Fibroblast of lung (primary cell): ENCODE results near the gene RBM33. TPM values are rescaled to one million over a fixed set of nuclear protein-coding genes. Genes with fewer than 3 reads are reported as not detected.

ENCODE experiments used
- DNase-seq, 2 donors: peaks; one replicate each; pipeline versions ENCODE4 v3.0.0 to v3.0.0-alpha.2; 2010; ENCODE audit warnings: low read depth in 2 of 2
- H2AFZ ChIP-seq: 2 replicates; pipeline ENCODE4 v1.5.1; 2012; ENCODE audit warnings: low read length, control low read depth, inconsistent platforms
- H3K27ac ChIP-seq: 2 replicates; pipeline ENCODE4 v1.5.1; 2011; ENCODE audit warnings: low read length, control low read depth; ENCODE audit not compliant: insufficient read depth
- H3K27me3 ChIP-seq: 2 replicates; pipeline ENCODE4 v1.5.1; 2011; ENCODE audit warnings: mild to moderate bottlenecking, low read length; ENCODE audit not compliant: control insufficient read depth, insufficient read depth
- H3K36me3 ChIP-seq: 2 replicates; pipeline ENCODE4 v1.5.1; 2011; ENCODE audit warnings: low read length; ENCODE audit not compliant: control insufficient read depth, insufficient read depth
- H3K4me1 ChIP-seq: 2 replicates; pipeline ENCODE4 v1.5.1; 2011; ENCODE audit warnings: low read length; ENCODE audit not compliant: control insufficient read depth, insufficient read depth; ENCODE audit errors: extremely low read depth
- H3K4me2 ChIP-seq: 2 replicates; pipeline ENCODE4 v1.5.1; 2011; ENCODE audit warnings: low read length, control low read depth; ENCODE audit not compliant: insufficient read depth; ENCODE audit errors: extremely low read depth
- H3K4me3 ChIP-seq, 4 experiments: fragments of 200-600 bp in 1 of 4; sonication (generic) in 1 of 4; replicated peaks in 1 of 4; 2 replicates each; pipeline ENCODE4 v1.5.1; 2011 to 2016; ENCODE audit warnings: low read length in 4 of 4, low read depth in 3 of 4, mild to moderate bottlenecking in 3 of 4, control low read depth in 2 of 4, inconsistent platforms in 1 of 4, mixed read lengths in 1 of 4; ENCODE audit not compliant: insufficient read depth in 1 of 4; ENCODE audit errors: control extremely low read depth in 1 of 4
- H3K79me2 ChIP-seq: 2 replicates; pipeline ENCODE4 v1.5.1; 2012; ENCODE audit warnings: mild to moderate bottlenecking, low read length, inconsistent platforms; ENCODE audit not compliant: control insufficient read depth, insufficient read depth
- H3K9ac ChIP-seq: 2 replicates; pipeline ENCODE4 v1.5.1; 2011; ENCODE audit warnings: mild to moderate bottlenecking, low read length, control low read depth; ENCODE audit not compliant: insufficient read depth
- H3K9me3 ChIP-seq: 2 replicates; pipeline ENCODE4 v1.5.1; 2012; ENCODE audit warnings: low read depth, low read length; ENCODE audit not compliant: control insufficient read depth, insufficient read depth
- H4K20me1 ChIP-seq: 2 replicates; pipeline ENCODE4 v1.5.1; 2011; ENCODE audit warnings: low read length; ENCODE audit not compliant: control insufficient read depth, insufficient read depth; ENCODE audit errors: extremely low read depth
- CTCF ChIP-seq, 2 donors: IDR thresholded peaks in 1 of 2; conservative IDR thresholded peaks in 1 of 2; 1 replicate in 1 of 2; 2 replicates in 1 of 2; pipeline ENCODE4 v1.5.1; 2011 to 2012; ENCODE audit warnings: low read length in 2 of 2, control low read depth in 1 of 2, inconsistent platforms in 1 of 2, low read depth in 1 of 2, mild to moderate bottlenecking in 1 of 2
- EZH2 ChIP-seq: IDR thresholded peaks from 2 replicates; pipeline ENCODE4 v1.5.1; 2012; ENCODE audit warnings: low read length, control low read depth, mild to moderate bottlenecking; ENCODE audit errors: missing control alignments
- polyA plus RNA-seq, 2 donors: library from polyadenylated mRNA; depleted of rRNA in 1 of 2; stranded (reverse) in 1 of 2; unstranded in 1 of 2; fragments of >200 nt; gene quantifications; 2 replicates each; pipeline ENCODE4 v1.2.1, GENCODE V29; 2011 to 2012; ENCODE audit warnings: missing spikeins in 1 of 2
- total RNA-seq: library from RNA; depleted of rRNA; stranded (reverse); fragments of >200 nt; gene quantifications from 2 replicates; pipeline ENCODE4 v1.2.1, GENCODE V29; 2014

The RBM33 gene
- total and polyA plus RNA-seq, 2 donors (not counting 1 experiment from before 2014, with no cell fraction given) = 6.9 to 33.2 TPM

DNA sequence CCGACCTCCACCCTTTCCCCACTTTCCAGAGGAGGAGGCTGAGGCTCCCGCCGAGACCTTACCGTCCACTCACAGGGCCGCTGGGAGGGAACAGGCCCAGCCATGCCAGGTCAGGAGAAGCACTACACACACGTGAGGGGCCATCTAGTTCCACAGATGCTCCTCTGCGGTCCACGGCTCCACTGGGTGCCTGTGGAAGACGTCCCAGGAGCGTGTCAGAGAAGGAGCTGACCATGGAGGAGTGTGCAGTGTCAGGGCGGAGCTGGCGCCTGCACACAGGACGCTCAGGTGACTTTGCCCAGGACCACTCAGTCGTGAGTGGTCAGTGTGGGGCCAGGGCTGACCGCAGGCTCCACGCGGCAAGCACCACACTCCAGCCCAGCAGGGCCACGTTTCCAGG, 175.8 kb downstream of the RBM33 start:
- no peaks in the 10 kb centered on the region for H3K36me3 ChIP-seq
- H3K27me3 ChIP-seq = no peaks in the 10 kb centered on the region
- H2AFZ ChIP-seq = no peak overlapping the region
- H3K4me1 ChIP-seq = no peaks in the 10 kb centered on the region
- H3K9ac ChIP-seq = no peak overlapping the region
- no peak for DNase-seq
- no peak overlapping the region for H3K27ac ChIP-seq
- H3K79me2 ChIP-seq = no peaks in the 10 kb centered on the region
- no peak overlapping the region for H3K4me2 ChIP-seq
- no peak overlapping the region for H3K4me3 ChIP-seq
- TF ChIP-seq EZH2 (no peak), CTCF (conservative IDR thresholded peaks at IDR 0.05 in 1 of 2, IDR thresholded peaks at IDR 0.05 in 1 of 2; ENCODE audit: low read depth in 1 of 2, low read length in 2 of 2) (no peak)
- H3K9me3 ChIP-seq = no peaks in the 10 kb centered on the region
- H4K20me1 ChIP-seq = no peaks in the 10 kb centered on the region

DNA sequence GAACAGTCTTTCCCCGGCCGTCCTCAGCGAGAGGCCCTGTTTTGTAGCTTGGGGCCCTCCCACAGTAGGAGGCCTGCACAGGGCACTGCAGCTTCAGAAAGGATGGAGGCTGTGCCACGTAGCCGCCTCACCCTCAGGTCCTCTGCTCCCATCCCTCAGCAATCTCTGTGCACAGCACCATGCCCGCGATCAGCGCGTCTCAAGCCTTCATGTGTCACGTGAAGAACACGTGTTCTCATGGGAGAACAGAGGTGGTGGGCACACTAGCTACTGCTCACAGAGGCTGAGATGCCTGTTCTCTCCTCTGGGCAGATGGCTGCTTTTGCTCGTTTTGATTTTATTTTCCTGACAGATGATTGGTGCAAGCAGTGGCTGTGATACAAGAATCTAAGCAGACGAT, 176.3 kb downstream of the RBM33 start:
- Histone ChIP-seq H3K4me3 (no peak overlapping the region), H4K20me1 (no peaks in the 10 kb centered on the region), H3K9ac (no peak overlapping the region), H3K9me3 (no peaks in the 10 kb centered on the region), H2AFZ (no peak overlapping the region), H3K4me2 (no peak overlapping the region), H3K4me1 (no peaks in the 10 kb centered on the region), H3K27ac (no peak overlapping the region), H3K36me3 (no peaks in the 10 kb centered on the region), H3K27me3 (no peaks in the 10 kb centered on the region), H3K79me2 (no peaks in the 10 kb centered on the region)
- TF ChIP-seq EZH2 = no peak
- TF ChIP-seq CTCF (conservative IDR thresholded peaks at IDR 0.05 in 1 of 2, IDR thresholded peaks at IDR 0.05 in 1 of 2; ENCODE audit: low read depth in 1 of 2, low read length in 2 of 2) = no peak
- DNase-seq = no peak

DNA sequence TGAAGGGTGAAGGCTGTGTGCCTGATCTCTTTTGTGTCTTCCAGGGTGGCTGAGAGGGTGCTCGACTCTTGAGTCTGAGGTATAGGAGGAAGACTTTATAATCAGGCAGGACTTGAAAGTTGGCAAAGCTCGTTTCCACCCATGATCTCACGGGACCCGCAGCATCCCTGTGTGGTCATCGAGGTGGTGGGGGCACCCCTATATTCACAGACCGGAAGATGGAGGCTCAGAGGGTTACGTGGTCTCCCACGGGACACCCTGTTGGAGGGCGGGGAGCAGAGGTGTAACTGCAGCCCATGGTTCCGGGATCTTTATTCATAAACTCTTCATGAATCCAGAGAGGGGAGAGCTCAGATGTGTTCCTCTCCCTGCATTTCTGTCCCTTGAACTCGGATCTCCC, 177.4 kb downstream of the RBM33 start:
- Histone ChIP-seq H3K27me3 (no peaks in the 10 kb centered on the region), H3K9ac (no peak overlapping the region), H2AFZ (no peak overlapping the region), H4K20me1 (no peaks in the 10 kb centered on the region), H3K79me2 (no peaks in the 10 kb centered on the region), H3K9me3 (no peaks in the 10 kb centered on the region), H3K4me3 (no peak overlapping the region), H3K27ac (no peak overlapping the region), H3K4me2 (no peak overlapping the region), H3K36me3 (no peaks in the 10 kb centered on the region), H3K4me1 (no peaks in the 10 kb centered on the region)
- no peak for TF ChIP-seq CTCF (conservative IDR thresholded peaks at IDR 0.05 in 1 of 2, IDR thresholded peaks at IDR 0.05 in 1 of 2; ENCODE audit: low read depth in 1 of 2, low read length in 2 of 2)
- TF ChIP-seq EZH2 = no peak
- DNase-seq = no peak
